Mucosa of stomach (tissue), 1 donor: Measurements from ENCODE around the gene RRAS.

Experiments used
- H3K27me3 ChIP-seq: one replicate; pipeline ENCODE4 v1.7.0; 2013; ENCODE audit warnings: mild to moderate bottlenecking, low read length; ENCODE audit not compliant: control insufficient read depth, insufficient read depth
- H3K36me3 ChIP-seq: one replicate; pipeline ENCODE4 v1.7.0; 2013; ENCODE audit warnings: low read length; ENCODE audit not compliant: control insufficient read depth, insufficient read depth
- H3K4me1 ChIP-seq: one replicate; pipeline ENCODE4 v1.7.0; 2013; ENCODE audit warnings: mild to moderate bottlenecking, low read length; ENCODE audit not compliant: control insufficient read depth, insufficient read depth
- H3K4me3 ChIP-seq: one replicate; pipeline ENCODE4 v1.7.0; 2013; ENCODE audit warnings: low read length
- H3K9ac ChIP-seq: one replicate; pipeline ENCODE4 v1.7.0; 2013; ENCODE audit warnings: mild to moderate bottlenecking, low read length, moderate library complexity
- H3K9me3 ChIP-seq: one replicate; pipeline ENCODE4 v1.7.0; 2013; ENCODE audit warnings: mild to moderate bottlenecking, low read length, moderate library complexity; ENCODE audit not compliant: control insufficient read depth
- donor health status: Pancreatic carcinoma.

Gene RRAS

GRCh38 chr19:49593233-49594113 is 46.5 kb downstream of the RRAS start:
- H3K4me1 ChIP-seq: peaks cover 20% of the 10 kb centered on the region
- H3K9ac ChIP-seq: peak overlapping the region; percentile 59
- H3K36me3 ChIP-seq: no peaks in the 10 kb centered on the region
- peak overlapping the region; percentile 77 for H3K4me3 ChIP-seq
- H3K27me3 ChIP-seq: no peaks in the 10 kb centered on the region
- H3K9me3 ChIP-seq: no peaks in the 10 kb centered on the region

GRCh38 chr19:49592486-49593232 is 47.3 kb downstream of the RRAS start:
- Histone ChIP-seq H3K4me1 (peaks cover 20% of the 10 kb centered on the region), H3K36me3 (no peaks in the 10 kb centered on the region), H3K9ac (peak overlapping the region; percentile 54)

GRCh38 chr19:49591731-49592485 is 48.0 kb downstream of the RRAS start:
- peak overlapping the region; percentile 54 for H3K9ac ChIP-seq
- no peaks in the 10 kb centered on the region for H3K27me3 ChIP-seq
- H3K36me3 ChIP-seq: no peaks in the 10 kb centered on the region
- peaks cover 20% of the 10 kb centered on the region for H3K4me1 ChIP-seq
- peak overlapping the region; percentile 77 for H3K4me3 ChIP-seq
- H3K9me3 ChIP-seq: no peaks in the 10 kb centered on the region

More at GRCh38 chr19:49592486-49593232, 47.3 kb downstream of the RRAS start:
- peak overlapping the region; percentile 77 for H3K4me3 ChIP-seq
- H3K27me3 ChIP-seq: no peaks in the 10 kb centered on the region
- no peaks in the 10 kb centered on the region for H3K9me3 ChIP-seq

GRCh38 chr19:49590971-49591730 is 48.8 kb downstream of the RRAS start, which contains the start of gene PRR12:
Gene PRR12, plus strand, starts transcription at chr19:49591182. Its CDS starts 473 bp downstream, at chr19:49591655.
- H3K4me1 ChIP-seq: peaks cover 20% of the 10 kb centered on the region

GRCh38 chr19:49590071-49590970 is 49.6 kb downstream of the RRAS start:
- H3K36me3 ChIP-seq: no peaks in the 10 kb centered on the region
- H3K4me1 ChIP-seq: peaks cover 20% of the 10 kb centered on the region
- no peaks in the 10 kb centered on the region for H3K9me3 ChIP-seq
- H3K27me3 ChIP-seq: no peaks in the 10 kb centered on the region
- peak overlapping the region; percentile 72 for H3K4me3 ChIP-seq
- H3K9ac ChIP-seq: peak overlapping the region; percentile 64

More at GRCh38 chr19:49590971-49591730, 48.8 kb downstream of the RRAS start, which contains the start of gene PRR12:
- Histone ChIP-seq H3K4me3 (peak within 1 kb of the TSS; percentile 77), H3K27me3 (no peaks in the 10 kb centered on the region), H3K9ac (peak within 1 kb of the TSS; percentile 64), H3K36me3 (no peaks in the 10 kb centered on the region), H3K9me3 (no peaks in the 10 kb centered on the region)

GRCh38 chr19:49589502-49589905 is 50.4 kb downstream of the RRAS start:
- no peak overlapping the region for H3K4me3 ChIP-seq
- H3K27me3 ChIP-seq: no peaks in the 10 kb centered on the region
- no peaks in the 10 kb centered on the region for H3K9me3 ChIP-seq
- no peak overlapping the region for H3K9ac ChIP-seq
- H3K4me1 ChIP-seq: peaks cover 18% of the 10 kb centered on the region
- H3K36me3 ChIP-seq: no peaks in the 10 kb centered on the region

- H3K36me3 ChIP-seq: no peaks in the 10 kb centered on the region
- H3K9ac ChIP-seq: no peak overlapping the region
- H3K27me3 ChIP-seq: no peaks in the 10 kb centered on the region
- no peak overlapping the region for H3K4me3 ChIP-seq
- H3K4me1 ChIP-seq: peaks cover 11% of the 10 kb centered on the region
- H3K9me3 ChIP-seq: no peaks in the 10 kb centered on the region
These were observed 51.4 kb downstream of the RRAS start for GRCh38 chr19:49588365-49589122.

GRCh38 chr19:49587227-49587626 is 52.7 kb downstream of the RRAS start:
- Histone ChIP-seq H3K36me3 (no peaks in the 10 kb centered on the region), H3K4me3 (no peak overlapping the region), H3K9me3 (no peaks in the 10 kb centered on the region), H3K27me3 (no peaks in the 10 kb centered on the region), H3K9ac (no peak overlapping the region), H3K4me1 (peaks cover 2% of the 10 kb centered on the region)
